Measurements from ENCODE around the gene CGB5.

GRCh38 chr19:49085020-49085867 lies 41.6 kb downstream of the CGB5 start, which contains the start of gene SNRNP70:
- peak in 2 of 5 experiments; percentile 18 to 53 for TF ChIP-seq CTCF (IDR thresholded peaks at IDR 0.05 in 4 of 5, conservative IDR thresholded peaks at IDR 0.05 in 1 of 5)
- peak; percentile 86 to 92 for TF ChIP-seq POLR2A (IDR thresholded peaks at IDR 0.05)
